CD4-positive, alpha-beta T cell treated with Interleukin-10 for 1 hour (primary cell): ENCODE measurements around the gene MUC4.
"Not testable (repeated sequence)": the region's sequence is repeated elsewhere in the genome, so short reads cannot be mapped to it uniquely, and the experiment has no call there.

Experiments used
- DNase-seq: peaks from one replicate; pipeline ENCODE4 v3.0.0-alpha.2; 2020

The MUC4 gene

GRCh38 chr3:195784031-195784430 lies 27.7 kb downstream of the MUC4 start:
- not testable (repeated sequence) for DNase-seq

DNA sequence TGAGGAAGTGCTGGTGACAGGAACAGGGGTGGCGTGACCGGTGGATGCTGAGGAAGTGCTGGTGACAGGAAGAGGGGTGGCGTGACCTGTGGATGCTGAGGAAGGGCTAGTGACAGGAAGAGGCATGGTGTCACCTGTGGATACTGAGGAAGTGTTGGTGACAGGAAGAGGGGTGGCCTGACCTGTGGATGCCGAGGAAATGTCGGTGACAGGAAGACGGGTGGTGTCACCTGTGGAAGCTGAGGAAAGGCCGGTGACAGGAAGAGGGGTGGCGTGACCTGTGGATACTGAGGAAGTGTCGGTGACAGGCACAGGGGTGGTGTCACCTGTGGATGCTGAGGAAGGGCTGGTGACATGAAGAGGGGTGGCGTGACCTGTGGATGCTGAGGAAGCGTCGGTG lies 30.5 kb downstream of the MUC4 start:
- DNase-seq, result not testable (repeated sequence)

DNA sequence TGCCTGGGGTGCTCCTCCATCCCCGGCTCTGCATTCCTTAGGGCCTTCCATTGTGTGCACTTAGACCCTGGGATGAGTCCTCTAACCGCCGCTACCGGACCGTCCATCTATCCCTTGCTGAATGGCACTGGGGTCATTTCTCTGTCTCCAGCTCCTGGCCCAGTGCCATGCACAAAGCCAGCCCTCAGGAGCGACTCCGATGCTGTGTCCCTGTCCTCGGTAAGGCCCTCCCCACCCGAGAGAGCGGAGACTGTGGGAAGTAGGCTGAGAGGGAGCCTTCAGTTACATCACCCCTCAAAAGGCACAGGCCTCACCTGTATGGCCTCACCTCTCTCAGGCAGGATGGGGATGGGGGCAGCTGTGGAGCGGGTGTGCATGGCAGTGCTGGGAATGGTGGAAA lies 33.8 kb downstream of the MUC4 start:
- DNase-seq, result no peak

DNA sequence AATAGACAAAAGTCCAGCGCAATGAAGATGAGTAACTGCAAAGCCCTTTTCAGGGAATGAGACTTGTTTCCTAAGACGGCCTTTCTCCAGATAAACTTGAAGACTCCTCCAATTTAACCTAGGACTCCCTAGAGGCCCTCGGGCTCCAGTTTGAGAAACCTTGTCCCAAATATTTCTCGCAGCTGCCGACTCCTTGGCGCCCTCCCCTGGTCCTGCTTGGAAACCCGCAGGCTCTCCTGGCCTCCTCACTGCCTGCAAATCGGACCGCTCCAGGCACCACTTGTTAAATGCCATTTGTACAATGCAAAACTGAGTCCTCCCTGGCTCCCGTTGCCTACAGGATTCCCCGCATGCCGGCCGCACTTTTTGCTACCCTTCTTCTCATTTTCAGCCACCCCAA lies 36.8 kb downstream of the MUC4 start:
- DNase-seq, result no peak

DNA sequence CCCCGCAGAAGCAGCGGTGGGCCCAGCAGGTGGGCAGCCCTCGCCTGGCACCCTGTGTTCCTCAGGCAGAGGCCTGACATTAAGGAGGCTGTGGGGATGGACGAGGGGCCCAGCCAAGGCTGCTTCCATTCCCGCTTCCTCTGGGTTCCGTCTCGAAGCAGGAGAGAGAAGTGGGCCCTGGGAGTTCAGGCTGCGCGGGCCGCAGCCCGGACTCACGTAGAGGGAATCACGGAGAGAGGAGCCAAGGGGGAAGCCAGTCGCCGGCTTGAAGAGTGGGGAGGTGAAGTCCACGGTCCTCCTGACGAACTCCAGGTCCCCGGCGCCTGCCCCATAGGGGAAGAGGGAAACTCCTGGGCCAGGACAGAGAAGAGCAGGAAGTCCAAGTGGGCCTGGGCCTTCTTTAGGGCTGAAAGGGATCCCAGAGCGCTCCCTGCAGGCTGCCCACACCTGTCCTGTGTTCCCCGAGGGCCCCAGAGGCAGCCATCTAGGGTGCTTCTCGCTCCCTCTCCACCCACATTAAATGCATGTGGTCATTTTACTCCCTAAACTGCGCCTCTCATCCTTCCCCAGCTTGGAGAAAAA lies 37.7 kb downstream of the MUC4 start:
- DNase-seq, result no peak

- no peak for DNase-seq
Observed at GRCh38 chr3:195771646-195772300, 40.0 kb downstream of the MUC4 start.

DNA sequence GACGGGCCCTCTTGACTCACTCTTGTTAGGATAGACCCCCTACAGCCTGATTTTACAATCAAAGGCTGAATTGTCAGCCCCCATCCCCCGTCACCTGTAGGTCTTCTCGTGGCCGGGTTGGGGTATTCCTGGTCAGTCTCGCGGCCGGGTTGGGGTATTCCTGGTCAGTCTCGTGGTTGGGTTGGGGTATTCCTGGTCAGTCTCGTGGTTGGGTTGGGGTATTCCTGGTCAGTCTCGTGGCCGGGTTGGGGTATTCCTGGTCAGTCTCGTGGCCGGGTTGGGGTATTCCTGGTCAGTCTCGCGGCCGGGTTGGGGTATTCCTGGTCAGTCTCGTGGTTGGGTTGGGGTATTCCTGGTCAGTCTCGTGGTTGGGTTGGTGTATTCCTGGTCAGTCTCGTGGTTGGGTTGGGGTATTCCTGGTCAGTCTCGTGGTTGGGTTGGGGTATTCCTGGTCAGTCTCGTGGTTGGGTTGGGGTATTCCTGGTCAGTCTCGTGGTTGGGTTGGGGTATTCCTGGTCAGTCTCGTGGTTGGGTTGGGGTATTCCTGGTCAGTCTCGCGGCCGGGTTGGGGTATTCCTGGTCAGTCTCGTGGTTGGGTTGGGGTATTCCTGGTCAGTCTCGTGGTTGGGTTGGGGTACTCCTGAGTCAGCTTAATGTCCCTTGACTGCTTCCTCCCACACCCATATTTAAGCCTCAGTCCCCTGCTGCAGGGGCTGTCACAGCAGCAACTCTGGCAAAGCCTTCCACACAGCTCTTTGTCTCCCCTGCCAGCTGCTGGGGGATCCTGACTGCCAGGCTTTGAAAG lies 40.7 kb downstream of the MUC4 start:
- DNase-seq, result not testable (repeated sequence)

DNA sequence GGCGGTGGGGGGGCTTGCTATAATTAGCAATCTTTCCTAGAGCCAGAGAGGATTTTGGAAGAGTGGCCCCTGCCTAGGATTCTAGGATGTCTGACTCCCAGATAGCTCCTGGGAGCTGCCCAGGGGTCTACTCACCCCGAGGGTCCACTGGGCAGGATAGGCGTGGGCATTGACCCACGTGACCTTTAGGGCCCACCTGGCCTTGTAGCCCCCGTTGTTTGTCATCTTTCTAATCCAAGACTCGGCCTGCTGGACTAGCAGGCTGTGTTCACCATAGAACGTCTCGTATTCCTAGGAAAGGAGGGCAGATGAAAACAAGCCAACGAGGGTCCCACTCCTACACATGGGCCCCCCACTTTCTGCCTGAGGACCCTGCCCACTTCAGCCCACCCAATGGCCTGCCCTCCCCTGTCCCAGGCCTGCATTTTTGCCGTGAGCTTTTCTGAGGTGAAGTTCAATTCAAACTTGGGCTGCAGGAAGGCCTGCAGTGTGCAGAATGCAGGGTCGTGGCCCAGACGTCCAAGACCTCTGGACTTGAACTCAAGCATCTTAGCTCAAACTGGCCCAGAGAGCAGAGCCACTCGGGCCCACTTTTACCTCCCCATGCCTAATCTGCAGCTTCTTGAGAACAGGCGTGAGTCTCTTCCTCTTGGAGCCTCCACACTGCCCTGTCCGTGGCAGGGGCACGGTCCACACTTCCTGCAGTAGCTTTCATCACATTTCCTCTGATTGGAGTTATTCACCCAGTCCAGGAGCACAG lies 41.5 kb downstream of the MUC4 start:
- DNase-seq, result no peak

DNA sequence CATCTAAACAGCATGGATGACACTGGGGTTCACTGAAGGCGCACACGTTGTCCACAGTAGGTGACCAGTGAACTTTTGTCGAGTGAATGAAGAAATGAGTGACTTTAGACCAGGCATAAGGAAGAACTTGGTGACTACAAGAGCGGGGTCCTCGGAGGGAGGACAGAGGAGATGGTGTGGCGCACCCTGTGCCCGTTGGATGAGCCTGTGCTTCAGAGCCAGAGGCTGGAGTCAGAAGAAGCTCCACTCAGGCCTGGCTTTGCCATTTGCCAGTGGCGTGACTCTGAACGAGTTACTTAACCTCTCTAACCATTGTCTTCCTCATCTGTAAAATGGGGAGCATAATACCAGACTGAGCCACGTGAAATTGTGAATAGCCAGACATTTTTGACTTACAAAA lies 42.2 kb downstream of the MUC4 start:
- no peak for DNase-seq

DNA sequence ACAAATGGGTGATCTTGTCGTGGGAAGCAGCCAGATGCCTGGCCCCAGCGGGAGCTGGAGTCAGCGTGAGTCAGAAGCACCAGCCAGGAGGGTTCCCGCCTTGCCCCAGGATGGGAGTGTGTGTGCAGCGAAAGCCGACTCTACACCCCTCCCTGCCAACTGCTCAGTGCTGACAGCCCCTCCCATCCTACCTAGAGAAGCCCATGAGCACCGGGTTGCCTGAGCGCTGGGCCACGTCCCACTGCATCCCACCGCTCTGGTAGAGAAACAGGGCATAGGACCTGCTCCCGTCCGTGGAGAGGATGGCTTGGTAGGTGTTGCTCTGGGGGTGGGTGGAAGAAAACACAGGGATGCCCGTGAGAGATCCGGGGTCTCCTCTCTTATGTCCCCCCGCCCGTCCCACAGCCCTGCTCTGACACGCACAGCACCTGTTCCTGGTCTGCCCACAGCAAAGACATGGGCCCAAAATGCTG lies 42.9 kb downstream of the MUC4 start:
- DNase-seq, result no peak

DNA sequence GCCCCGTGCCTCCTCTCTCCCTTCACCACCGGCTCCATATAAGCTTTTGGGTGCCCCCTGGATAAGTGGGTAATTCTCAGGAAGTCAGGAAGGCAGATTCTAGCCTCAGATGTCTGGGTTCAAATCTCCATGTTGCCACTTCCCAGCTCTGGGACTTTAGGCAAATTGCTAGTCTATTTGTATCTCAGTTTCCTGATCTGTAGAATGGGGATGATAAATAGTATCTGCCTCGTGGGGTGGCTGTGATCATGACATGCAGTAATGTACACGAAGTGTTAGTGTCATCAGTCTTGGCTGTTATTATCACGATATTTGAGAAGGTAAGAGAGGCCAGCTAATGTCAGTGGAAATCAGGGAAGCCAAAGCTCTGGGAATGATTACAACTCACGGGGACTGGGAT lies 43.3 kb downstream of the MUC4 start:
- DNase-seq, result no peak

DNA sequence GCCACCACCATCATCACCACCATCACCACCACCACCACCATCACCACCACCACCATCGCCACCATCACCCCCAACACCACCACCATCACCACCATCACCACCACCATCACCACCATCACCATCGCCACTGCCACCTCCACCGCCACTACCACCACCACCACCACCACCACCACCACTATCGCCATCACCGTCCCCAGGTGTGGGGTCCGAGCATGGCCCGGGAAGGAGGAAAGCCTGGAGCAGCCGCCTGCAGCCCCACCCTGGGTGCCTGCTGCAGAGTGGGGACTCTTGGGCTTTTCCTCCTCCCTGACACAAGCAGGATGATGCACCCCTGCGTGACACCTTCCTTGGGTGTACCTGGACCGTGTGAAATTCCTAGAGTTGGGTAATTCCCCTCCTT lies 43.9 kb downstream of the MUC4 start:
- no peak for DNase-seq

GRCh38 chr3:195766671-195767070 lies 45.1 kb downstream of the MUC4 start:
- no peak for DNase-seq

- DNase-seq, result no peak
Observed at GRCh38 chr3:195764961-195765706, 46.6 kb downstream of the MUC4 start.

DNA sequence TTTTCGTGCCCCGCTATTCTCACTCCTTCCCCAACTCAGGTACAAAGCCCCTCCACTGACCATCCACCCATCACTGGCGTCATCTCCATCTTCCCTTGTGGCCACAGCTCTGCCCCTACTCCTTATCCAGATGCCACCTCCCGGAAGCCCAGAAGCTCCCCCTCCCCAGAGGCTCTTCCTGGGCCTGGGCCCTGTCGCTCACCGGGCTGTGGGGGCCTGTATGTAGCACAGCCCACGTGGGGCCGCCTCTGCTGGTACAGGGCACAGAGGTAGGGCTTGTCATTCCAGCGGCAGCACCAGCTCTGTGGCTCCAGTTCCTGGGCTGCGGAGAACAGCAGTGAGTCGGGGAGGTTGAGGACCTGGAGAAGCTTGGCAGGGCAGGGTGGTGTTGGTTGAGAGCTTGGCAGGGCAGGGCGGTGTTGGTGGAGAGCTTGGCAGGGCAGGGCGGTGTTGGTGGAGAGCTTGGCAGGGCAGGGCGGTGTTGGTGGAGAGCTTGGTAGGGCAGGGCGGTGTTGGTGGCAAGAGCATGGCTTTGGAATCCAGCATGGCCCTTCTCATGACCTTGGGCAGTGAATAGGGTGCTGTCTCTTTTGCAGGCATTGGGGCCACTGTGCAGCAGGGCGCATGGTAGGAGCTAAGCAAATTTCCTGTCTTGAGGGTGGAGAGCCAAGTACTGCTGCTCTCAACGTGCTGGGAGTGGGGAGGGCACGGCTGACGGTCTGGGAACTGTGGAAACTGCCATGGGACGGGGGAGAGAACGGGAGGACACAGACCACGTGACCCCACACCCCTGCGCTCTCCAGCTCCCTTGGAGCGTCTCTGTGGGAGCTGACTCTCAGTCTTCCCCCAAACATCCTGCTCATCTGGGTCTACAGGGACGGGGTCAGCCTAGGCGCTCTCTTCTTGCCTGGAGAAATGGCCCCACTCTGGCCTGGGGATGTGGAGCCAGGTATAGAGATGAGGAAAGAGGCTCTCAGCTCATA lies 47.6 kb downstream of the MUC4 start:
- no peak for DNase-seq

DNA sequence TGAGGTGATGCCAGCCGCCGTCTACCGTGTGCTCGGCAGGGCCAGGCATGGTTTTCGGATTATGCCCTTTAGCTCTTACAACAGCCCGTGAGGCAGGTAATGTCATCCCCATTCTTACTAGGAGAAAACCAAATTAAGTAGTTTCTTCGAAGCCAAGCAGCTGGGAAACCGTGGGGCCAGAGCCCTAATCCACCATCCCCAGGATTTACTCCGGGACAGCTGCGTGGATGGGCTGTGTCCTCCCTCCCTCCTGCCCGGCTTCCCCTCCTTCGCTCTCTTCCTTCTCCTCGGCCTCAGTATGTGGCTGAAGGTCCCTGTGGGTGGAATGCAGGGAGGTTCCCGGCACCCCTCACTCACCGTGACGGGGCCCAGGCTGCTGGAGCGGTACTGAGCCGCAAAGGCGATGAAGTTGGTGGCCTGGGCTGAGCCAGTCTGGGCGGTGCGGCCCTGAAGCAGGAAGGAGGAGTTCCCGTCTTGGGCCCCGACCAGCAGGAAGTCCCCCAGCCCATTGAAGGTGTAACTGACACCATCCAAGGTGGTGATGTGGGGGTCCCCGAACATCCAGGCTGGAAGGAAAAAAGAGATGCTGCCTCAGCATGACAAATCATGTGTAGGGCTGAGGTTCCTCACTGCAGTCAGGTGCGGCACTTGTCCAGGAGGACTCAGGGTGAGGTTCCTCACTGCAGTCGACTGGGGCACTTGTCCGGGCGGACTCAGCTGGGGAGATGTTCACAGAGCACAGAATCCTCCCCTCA lies 48.5 kb downstream of the MUC4 start:
- no peak for DNase-seq

GRCh38 chr3:195762611-195763010 lies 49.1 kb downstream of the MUC4 start:
- DNase-seq, result no peak

GRCh38 chr3:195762249-195762585 lies 49.5 kb downstream of the MUC4 start:
- no peak for DNase-seq

DNA sequence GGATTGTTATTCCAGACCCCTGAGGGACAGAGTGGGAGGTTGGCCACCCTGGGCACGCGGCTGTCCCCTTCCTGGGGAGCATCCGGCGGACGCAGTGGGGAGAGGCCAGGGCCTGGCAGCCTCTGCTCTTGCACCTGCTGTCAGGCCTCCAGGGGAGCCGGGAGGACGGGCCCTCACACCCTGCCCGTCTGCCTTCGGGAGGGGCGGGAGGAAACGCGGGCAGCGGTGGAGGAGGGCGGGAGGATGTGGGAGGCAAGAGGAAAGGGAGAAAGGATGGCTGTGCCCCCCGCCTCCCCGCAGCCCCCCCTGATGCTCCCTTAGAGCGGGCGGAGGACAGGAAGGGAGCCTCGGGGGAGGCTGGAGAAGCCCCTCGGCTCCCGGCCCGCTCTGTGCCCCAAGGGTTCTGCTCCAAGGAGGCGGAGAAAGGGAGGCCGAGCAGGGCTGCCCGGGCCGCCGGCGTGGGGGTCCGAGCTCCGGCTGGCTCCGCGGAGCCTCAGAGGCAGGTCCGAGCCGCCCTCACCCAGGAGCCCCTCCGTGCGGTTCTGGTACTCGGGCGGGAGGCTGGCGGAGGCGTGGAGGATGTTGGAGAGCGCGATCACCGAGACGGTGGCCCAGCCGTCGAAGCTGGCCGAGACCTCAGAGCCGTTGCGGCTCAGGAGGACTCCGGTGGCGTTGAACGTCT lies 50.0 kb downstream of the MUC4 start:
- DNase-seq, result no peak

DNA sequence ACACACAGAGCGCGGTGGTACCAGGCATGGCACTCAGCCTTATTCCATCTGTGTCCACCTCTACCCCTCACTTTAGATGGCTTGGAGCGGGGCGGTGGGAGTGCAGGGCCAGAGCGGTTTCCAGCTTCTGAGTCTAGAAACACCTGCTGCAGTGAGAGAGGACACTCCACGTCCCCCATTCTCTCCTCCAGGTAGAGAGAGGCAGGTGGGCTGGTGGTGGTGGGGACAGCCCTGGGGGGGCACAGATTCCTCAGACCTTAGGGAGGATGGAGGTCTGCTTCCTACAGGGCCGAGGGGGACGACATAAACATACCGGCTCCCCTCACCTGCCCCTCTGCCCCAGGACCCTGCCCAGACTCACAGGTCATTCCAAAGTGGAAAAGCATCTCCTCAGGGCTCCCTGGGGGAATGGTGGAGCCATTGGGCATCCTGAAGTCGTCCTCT lies 50.6 kb downstream of the MUC4 start:
- no peak for DNase-seq
